HG03135 (cell line): ENCODE data around the gene RELN.
"Not testable (repeated sequence)": the region's sequence is repeated elsewhere in the genome, so short reads cannot be mapped to it uniquely, and the experiment has no call there.

ENCODE experiments used
- ATAC-seq: cut with Tn5 transposase; IDR thresholded peaks from one replicate; pipeline ENCODE4 v1.9.1; 2021; ENCODE audit warnings: mild to moderate bottlenecking, moderate library complexity; ENCODE audit not compliant: unreplicated experiment

The RELN gene

DNA sequence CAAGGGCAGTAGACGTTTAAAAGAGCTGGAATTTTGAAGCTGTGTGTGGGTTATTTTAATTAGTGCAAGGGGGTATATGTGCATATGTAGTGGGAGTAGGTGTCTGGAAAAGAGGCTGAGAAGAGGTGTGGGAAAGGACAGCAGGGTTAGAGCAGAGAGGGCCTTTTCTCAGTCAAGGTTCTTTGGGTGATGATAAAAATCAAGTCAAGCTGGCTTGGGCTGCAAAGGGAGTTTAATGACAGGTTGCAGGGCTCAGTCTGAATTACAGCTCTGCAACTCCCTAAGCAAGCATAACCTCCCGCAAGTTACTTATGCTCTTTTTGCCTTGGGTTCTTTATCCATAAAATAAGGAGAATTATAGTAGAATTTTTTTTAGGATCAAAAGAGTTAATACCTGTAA is 83.5 kb downstream of the RELN start:
- no peak for ATAC-seq

DNA sequence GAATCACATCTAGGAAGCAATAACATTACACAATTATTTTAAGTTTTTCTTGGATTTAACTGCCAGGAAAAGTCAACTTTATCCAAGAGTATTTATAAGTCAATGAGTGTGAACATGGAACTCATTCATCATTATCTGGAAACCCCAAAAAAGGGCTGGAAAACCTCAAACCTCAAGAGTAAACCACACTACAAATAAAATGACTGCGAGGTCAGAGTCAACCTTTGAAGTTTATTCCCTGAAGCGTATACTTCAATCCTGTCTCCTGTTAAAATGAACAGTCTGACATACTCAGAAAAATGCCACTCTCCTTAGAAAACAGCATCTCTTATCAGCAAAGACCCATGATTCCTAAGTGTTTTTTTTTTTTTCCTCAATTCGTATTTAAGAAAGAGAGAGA is 86.5 kb downstream of the RELN start:
- ATAC-seq = no peak

DNA sequence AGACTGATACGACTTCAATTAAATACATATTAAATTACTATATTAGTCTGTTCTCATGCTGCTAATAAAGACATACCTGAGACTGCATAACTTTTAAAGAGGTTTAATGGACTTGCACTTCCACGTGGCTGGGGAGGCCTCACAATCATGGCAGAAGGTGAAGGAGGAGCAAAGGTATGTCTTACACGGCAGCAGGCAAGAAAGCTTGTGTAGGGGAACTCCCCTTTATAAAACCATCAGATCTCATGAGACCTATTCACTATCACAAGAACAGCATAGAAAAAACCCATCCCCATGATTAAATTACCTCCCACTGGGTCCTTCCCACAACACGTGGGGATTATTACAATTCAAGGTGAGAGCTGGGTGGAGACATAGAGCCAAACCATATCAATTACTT is 92.6 kb downstream of the RELN start:
- ATAC-seq = not testable (repeated sequence)

DNA sequence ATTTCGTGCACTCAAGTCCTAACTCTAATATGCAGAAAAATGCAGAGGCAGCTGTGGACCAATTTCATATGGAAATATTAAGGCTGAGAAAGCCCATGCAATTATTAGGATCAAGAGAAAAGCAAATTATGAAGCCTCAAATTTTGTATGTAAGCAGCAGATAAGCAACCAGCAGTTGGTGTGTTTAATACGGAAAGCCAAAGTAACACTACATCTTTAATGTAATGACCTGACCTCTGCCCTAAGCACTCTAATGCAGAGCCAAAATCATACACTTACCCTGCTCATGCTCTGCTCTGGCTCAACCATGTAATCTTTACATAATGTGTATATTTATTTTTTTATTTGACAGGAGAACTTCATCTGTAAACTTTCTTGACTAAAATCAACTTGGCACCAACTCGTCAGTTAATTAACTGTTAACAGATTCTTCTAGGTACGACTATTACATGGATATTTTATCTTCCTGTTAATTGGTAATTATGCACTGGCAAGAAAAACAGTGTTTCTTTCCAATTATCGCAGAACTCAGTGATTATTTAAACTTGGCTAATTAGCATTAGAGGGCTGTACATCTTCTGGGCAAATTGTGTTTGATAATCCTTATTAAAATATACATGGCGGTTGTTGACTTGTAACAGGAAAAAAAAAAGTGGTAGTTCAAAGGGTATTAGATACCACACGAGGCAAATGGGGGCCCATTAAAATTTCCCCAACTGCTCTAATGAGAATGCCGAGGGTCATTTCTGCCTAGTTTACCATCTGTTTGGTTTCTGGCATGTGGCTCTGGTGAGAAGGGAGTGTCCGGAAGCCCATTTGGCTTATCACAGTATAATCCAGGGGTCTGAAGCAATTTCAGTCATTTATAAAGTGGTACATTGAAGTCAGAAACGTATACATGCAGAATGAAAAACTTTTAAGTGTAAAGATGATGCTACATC is 94.5 kb downstream of the RELN start:
- ATAC-seq = no peak

DNA sequence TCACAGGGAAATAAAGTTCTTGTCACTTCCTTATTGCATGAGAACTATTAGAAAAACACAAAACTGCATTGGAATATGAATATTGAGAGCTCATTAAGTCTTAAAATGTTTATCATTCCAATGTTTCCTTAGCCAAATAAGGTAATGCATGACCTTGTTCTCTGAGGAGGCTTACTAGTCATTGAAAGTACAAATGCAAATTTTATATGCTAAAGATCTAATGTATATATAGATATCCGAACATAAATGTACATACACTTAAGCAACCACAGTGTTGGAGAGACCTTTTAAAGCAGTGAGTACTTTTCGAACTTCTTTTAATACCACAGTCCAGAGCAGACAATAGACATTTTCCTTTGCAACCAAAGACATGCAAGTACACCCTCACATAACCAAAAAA is 96.1 kb downstream of the RELN start:
- ATAC-seq = no peak

DNA sequence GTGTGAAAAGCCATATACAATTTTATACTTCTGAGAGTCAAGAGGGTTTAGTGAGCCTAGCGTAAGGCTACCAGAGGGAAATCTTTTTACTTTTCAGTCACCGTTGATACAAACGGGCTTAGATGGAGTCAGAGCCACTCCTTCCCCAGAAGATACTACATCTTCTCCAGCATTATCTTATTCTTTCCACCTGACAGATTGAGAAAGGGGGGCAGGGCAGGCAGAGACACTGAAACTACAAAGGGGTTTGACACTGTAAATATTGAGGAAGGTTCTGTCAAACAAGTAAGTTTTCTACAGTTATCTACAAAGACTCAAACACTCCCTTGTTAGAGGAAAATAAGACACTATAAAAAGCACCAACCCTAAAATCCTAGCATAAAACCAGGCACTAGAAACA is 100.0 kb downstream of the RELN start:
- no peak for ATAC-seq

DNA sequence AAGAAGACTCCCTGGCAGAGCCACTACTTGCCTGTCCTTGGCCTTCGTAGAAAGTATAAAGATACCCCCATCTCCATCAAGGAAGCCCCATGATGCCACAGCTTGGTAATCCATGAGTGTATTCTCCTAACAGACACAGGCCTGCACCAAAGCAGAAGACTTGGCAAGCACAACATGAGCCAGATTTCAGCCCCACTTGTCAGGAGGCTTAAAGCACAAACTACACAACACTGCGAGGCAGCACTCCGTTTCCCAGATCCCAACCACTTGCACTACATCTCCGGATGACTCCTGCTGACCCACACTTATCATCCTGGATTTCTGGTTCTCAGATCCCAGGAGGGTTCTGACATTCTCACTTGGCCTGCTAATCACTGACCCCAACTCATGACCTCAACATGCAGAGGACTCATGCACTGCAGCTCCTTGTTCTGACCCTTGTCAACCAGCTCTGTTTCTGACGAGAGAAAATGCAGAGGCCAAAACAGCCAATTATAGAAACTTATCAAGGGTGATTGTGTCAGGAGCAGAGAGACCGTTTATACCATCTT is 100.8 kb downstream of the RELN start:
- ATAC-seq = no peak

DNA sequence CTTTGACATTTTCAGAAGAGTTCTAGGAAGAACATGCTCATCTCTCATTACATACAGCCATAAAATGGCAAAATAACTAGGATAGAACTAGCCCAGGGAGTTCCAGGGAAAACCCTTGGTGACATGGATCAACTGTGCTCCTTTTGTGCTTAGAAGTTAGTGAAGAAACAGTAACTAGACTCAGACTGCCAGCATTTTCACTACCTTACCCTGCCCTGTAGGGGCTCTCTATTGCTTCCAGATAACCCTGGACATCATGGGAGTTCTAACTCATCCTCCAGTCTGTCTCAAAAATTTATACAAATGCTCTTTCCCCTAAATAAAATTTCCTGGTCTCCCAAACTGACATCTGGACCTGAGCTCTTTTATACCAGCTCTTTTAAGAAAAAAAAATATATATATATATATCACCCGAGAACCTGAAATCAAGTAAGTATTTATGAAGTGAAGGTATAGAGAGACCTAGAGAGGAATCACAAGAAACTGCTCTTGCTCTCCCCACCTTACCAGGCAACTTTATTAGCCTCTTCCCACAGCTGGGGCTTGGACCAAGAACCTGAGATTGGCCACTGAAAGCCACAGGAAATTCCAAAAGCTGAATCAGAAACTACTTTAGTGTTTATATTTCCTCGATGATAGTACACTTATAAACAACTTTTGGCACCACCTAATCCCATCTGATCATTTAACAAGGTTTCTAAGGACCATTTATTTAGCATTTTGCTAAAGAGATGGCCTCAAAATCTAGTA is 101.4 kb downstream of the RELN start:
- no peak for ATAC-seq

DNA sequence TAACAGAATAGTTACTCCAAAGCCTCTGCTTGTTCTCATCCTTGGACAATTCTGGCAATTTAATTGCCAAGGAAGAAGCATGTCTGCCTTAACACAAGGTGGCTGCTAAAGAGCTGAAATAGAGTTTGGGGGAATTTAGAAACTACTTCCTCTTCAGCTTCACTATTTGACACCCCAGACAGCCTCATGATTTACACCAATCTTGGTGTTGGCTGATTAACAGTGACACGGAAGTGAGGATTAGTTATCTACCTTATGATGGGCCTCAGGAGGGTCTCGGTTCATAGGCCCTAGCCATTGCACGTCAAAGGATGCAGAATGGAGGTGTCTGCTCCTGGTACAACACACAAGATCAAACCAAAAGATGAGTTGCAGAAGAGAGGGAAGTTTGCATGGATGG is 102.4 kb downstream of the RELN start:
- ATAC-seq = no peak

DNA sequence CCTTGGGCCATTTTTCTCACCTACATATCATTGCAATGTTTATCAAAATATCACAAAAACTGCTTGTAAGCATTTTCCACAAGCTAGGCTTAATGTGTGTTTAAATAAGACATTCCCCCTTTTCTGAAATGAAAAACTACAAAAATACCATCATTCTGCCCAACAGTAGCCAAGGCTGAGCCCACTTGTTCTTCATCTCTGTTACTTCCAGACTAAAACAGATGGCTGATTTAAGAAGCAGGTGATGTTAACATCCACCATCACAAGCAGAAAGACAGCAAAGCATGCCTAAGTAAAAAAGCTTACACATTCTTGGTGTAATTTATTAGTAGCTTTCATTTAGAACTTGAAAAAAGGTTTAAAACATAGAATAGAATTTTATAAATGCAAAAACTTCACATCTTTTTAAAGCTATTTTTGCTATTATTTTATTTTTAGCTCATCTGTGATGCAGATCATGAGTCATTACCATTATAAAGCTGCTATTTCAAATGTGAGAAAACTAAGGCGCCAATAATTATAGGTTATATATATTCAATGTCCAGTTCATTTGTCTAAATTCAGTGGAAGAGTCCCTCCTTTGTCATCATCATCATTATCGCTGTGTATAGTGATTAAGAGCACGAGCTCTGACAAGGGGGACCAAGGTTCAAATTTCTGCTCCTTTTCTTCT is 109.4 kb downstream of the RELN start:
- no peak for ATAC-seq

DNA sequence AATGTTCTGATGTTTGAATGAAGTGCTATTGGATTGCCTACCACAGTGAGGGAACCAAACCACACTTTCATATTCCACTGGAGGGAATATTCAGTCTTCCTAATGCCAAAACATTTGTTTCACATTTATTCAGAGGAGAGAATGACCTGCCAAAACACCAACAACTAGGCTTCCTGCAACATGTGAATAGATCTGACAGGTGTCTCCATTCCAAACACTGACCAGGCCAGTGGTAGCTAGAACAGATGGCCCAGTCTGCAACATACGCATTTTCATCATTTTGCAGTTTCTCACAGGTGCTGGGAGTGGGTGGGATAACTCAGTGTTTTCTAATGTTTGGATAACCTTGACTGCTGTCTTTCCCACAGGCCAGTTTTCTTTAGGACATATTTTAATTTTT is 110.0 kb downstream of the RELN start:
- no peak for ATAC-seq

DNA sequence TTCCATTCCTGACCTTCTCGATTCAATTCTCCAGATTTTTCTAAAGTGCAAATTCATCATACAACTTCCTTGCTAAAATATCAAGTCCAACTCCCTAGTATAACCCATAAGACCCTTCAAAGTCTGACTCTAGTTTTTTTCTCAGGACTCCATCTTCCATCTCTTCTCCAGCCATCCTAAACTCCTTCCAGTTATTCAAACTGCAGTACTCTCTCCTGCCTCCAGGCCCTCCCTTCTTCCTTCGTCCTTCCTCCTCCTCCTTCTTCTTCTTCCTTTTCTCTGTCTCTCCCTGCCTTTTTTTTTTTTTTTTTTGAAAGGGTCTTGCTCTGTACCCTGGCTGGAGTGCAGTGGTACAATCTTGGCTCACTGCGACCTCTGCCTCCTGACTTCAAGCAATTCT is 111.9 kb downstream of the RELN start:
- ATAC-seq = no peak

DNA sequence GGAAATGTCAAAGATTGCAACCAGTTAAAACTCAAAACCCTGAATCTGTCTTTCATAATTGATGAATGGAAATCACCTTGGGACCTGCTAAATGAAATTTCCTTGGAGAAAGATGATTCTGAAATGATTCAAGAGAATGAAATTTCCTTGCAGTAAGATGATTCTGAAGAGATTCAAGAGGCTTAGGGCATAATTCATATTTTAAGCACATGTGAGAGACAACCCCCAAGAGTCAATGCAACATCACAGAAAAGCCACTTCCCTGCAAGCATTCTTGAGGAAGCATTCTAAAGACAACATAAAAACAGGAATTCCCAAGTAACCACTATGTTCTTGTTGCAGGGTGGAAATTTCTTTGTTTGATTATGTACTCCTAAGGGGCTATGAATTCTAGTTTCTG is 113.7 kb downstream of the RELN start:
- ATAC-seq = no peak

DNA sequence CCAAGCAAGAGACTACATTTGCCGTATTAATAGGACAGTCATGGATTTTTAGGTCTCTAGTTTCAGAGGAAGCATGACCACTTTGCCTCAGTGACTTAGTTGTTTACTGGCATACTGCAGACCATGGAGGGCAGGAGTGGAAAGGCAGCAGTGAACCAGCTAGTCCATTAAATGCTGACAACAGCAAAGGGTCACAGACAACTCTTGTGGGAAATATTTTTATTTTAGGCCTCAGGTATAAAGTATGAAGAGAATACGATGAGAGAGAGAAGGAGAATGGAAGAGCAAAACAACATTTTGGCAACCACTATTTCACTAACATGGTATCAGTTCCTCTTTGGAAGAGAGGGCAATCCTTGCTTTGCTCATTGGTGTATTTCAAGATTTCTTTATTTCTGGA is 118.0 kb downstream of the RELN start:
- no peak for ATAC-seq

DNA sequence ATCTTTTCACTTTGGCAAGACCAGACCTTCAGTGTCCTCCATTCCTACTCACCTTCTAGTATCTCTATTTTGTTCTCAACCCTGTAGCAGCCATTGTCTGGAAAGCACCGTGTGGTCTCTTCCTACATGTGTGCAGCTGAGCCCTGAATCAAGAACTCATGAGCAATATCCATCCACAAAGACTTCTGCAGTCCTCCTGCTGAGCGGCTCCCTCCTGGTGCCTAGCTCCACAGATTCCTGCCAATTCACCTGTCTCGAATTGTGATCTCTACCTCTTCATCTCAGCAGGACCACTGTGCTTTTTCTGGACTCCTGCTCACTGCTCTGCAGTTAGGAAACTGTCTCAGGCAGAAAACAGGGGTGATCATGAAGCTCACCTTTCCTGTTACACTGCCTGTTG is 118.8 kb downstream of the RELN start:
- no peak for ATAC-seq

DNA sequence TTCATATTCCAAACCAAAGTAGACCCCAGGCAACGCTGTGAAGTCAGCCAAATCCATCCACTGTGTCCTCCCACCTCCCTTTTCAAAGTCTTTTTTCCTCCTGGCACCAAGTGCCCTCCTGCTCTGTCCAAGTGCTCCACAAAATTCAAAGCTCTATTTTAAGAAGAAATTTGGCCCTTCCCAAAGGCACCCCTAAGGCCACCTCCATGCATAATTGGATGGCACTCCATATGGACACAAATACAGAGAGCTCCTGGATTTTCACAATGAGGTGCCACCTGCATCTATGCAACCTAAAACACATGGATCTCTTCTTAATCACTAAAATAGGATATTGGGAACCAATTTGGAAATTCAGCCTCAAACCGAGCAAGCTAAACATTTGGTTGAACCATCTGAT is 121.6 kb downstream of the RELN start:
- no peak for ATAC-seq

DNA sequence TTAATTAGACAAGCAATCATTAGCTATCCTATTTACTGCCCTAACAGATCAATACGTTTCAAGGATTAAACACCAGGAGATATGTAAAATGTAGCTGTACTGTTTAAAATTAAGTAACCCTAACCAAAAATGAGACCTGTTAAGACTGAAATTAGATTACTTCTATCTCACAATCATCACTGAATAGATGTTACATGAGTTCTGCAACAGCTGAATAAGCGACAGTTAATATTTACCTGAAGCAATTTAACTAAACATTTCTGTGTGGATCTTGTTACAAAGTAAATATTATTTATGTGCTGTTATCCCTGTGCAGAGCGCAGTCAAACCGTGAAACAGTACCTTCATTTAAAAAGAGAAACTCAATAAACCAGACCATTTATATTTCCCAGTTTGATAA is 122.5 kb downstream of the RELN start:
- no peak for ATAC-seq

DNA sequence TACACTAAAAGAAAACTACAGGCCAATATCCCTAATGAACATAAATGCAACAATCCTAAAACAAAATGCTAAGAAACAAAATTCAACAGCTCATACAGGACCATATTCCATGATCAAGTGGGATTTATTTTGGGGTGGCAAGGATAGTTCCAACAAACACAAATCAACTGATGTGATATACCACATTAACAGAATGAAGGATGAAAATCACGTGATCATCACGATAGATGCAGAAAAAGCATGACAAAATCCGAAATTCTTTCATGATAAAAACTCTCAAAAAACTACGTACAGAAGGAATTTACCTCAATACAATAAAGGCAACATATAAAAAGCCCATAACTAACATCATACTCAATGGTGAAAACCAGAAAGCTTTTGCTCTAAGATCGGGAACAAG is 124.0 kb downstream of the RELN start:
- no peak for ATAC-seq

DNA sequence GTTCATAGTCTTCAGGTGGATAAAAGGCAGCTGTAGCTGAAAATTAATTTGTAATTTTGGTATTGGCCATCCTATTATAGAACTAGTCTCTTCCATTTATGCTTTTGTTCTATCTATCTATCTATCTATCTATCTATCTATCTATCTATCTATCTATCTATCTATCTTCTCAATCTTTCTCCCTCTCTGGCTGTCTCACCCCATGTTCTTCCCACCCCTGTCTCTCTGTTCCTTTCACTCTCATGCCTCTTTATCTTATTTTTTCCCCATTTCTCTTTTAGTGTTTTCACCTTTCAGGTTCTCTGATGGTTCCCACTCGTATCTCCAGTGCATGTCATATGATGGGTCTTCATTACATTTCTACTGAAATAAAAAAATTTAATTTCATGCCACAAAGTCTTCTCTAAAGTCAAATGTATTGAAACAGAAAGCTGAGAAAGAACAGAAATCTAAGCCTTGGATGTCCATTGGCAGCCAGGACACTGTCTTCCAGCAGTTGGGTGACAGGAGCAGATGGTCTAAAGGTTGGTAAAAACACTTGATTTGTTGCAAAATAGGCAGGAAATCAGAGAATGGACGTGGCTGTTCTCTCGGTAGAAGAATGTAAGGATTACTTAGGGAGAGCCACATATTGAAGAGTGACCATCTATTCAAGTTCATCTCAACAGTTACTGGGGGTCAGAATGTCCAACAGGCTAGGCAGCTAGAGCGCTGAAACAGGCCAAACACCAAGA is 127.0 kb downstream of the RELN start:
- ATAC-seq = no peak

DNA sequence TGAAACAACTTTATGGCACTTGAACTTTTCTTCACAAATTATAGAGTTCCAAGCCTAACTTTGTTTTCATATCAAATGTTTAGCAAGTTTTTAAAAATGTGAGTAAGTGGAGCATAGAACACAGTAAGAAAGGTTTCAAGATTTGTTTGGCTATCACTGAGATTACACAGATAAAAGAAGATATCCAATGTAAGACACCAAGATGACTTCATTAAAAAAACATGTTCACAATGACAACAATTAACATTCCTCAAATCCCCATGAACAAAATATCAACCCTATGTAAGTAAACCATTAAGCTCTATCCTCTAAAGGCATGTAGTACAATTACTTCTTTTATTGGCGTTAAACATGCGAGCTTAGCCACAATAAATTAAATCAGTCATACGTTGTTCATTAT is 129.7 kb downstream of the RELN start:
- ATAC-seq = no peak

DNA sequence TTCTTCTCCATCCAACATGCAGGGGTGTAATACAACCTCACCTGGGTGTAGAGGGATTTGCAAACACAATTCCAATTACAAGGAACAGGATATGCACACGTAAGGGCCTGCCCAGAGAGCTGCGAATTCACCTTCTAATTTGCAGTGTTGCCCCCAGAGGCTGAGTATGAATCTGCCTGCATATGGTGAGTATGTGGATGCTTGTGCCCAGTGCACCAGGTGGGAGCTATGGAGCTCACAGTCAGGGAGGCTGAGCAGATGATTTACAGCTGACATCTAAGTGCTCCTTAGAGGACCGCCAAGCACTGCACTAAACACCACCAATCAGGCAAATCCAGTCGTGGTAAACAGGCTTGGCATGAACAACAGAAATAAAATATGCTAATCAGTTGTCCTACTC is 132.0 kb downstream of the RELN start:
- no peak for ATAC-seq
